NB4 (cell line): Measurements from ENCODE around the gene ATP5F1C.

ENCODE experiments used
- MYC ChIP-seq: IDR thresholded peaks from 2 replicates; pipeline ENCODE4 v1.6.1; 2011; ENCODE audit warnings: low read depth, low read length
- POLR2A ChIP-seq: IDR thresholded peaks from 2 replicates; pipeline ENCODE4 v1.6.1; 2011; ENCODE audit warnings: mild to moderate bottlenecking; ENCODE audit not compliant: insufficient read length; ENCODE audit errors: extremely low read depth
- TF ChIP-seq, protein P1 (sequence below): IDR thresholded peaks from 2 replicates; pipeline ENCODE4 v1.6.1; 2011; ENCODE audit warnings: low read depth, low read length
- TF ChIP-seq, protein P2 (sequence below): IDR thresholded peaks from one replicate; pipeline ENCODE4 v1.5.1; 2012; ENCODE audit warnings: low read depth, low read length

DNA sequence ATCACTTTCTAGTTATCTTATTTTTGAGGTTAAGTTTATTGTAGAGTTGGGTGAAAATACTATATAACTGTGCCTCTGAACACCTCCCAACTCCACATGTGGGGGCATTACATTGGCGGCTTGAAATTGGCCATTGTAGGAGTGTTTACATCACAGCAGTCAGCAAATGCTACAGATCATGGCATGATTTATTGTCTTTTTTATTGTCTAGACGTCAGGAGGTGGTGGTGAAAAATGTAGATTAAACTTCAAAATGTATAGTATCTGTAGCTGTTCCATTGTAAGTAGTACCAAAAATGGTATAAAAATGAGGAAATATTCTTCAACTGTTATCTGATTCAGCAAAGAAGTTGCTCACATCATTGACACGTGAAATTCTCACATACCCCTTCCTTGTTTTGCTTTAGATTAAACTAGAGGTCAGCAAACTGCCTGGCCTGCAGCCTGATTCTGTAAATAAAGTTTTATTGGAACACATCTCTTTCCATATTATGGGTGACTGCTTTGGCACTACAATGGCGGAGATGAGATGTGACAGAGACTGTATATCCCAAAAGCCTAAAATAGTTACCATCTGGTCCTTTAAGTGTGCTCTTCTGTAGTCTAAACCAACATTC lies 65.4 kb downstream of the ATP5F1C start:
- TF ChIP-seq MYC = no peak
- TF ChIP-seq, protein P1, sequence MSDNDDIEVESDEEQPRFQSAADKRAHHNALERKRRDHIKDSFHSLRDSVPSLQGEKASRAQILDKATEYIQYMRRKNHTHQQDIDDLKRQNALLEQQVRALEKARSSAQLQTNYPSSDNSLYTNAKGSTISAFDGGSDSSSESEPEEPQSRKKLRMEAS = no peak
- TF ChIP-seq, protein P2, sequence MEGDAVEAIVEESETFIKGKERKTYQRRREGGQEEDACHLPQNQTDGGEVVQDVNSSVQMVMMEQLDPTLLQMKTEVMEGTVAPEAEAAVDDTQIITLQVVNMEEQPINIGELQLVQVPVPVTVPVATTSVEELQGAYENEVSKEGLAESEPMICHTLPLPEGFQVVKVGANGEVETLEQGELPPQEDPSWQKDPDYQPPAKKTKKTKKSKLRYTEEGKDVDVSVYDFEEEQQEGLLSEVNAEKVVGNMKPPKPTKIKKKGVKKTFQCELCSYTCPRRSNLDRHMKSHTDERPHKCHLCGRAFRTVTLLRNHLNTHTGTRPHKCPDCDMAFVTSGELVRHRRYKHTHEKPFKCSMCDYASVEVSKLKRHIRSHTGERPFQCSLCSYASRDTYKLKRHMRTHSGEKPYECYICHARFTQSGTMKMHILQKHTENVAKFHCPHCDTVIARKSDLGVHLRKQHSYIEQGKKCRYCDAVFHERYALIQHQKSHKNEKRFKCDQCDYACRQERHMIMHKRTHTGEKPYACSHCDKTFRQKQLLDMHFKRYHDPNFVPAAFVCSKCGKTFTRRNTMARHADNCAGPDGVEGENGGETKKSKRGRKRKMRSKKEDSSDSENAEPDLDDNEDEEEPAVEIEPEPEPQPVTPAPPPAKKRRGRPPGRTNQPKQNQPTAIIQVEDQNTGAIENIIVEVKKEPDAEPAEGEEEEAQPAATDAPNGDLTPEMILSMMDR = no peak
- TF ChIP-seq POLR2A = no peak
